Lung (tissue), 12 donors: ENCODE measurements around the gene ZSCAN2. TPM values are rescaled to one million over a fixed set of nuclear protein-coding genes. Genes with fewer than 3 reads are reported as not detected.
A peak's percentile ranks its signal among the peaks of the same experiment; 100 is the strongest.

Source experiments
- ATAC-seq: fragments of 200-7000 bp; cut with Tn5 transposase; one replicate; pipeline ENCODE4 v1.9.1; 2020; ENCODE audit warnings: moderate number of reproducible peaks; ENCODE audit not compliant: insufficient read depth, low FRiP score
- DNase-seq, 3 donors: peaks; one replicate each; pipeline ENCODE4 v3.0.0-alpha.2; 2013 to 2017
- H3K27ac ChIP-seq, 2 donors: one replicate each; pipeline ENCODE4 v1.5.1; 2013; ENCODE audit warnings: mild to moderate bottlenecking in 2 of 2, moderate library complexity in 2 of 2, control low read depth in 1 of 2, inconsistent platforms in 1 of 2, low read depth in 1 of 2, low read length in 1 of 2
- H3K27me3 ChIP-seq, 3 donors: one replicate each; pipeline ENCODE4 v1.5.1; 2013; ENCODE audit warnings: low read length in 2 of 3; ENCODE audit not compliant: control insufficient read depth in 3 of 3, insufficient read depth in 3 of 3
- H3K36me3 ChIP-seq, 4 donors: one replicate each; pipeline ENCODE4 v1.5.1; 2013; ENCODE audit warnings: low read length in 4 of 4, mild to moderate bottlenecking in 1 of 4, moderate library complexity in 1 of 4; ENCODE audit not compliant: control insufficient read depth in 4 of 4, insufficient read depth in 4 of 4
- H3K4me1 ChIP-seq, 5 donors: one replicate each; pipeline ENCODE4 v1.5.1; 2013; ENCODE audit warnings: low read length in 5 of 5, mild to moderate bottlenecking in 2 of 5, moderate library complexity in 1 of 5; ENCODE audit not compliant: control insufficient read depth in 5 of 5, insufficient read depth in 5 of 5
- H3K4me3 ChIP-seq: one replicate; pipeline ENCODE4 v1.5.1; 2013; ENCODE audit warnings: mild to moderate bottlenecking, control low read depth, moderate library complexity
- H3K9ac ChIP-seq, 2 donors: one replicate each; pipeline ENCODE4 v1.5.1; 2013; ENCODE audit warnings: low read length in 2 of 2, control low read depth in 1 of 2; ENCODE audit not compliant: insufficient read depth in 1 of 2
- H3K9me3 ChIP-seq, 4 donors: one replicate each; pipeline ENCODE4 v1.5.1; 2013; ENCODE audit warnings: low read length in 3 of 4, mild to moderate bottlenecking in 1 of 4, moderate library complexity in 1 of 4; ENCODE audit not compliant: control insufficient read depth in 4 of 4, insufficient read depth in 3 of 4
- WGBS, 2 donors: extraction: QIAGEN DNeasy Blood & Tissue Kit; methylation state at CpG; one replicate each; pipeline ENCODE4 v1.1.7; 2013; 5-methylcytosine and 5-hydroxymethylcytosine counted together
- polyA plus RNA-seq, 2 donors: library from polyadenylated mRNA; stranded (reverse); fragments of 200-250 nt; gene quantifications; one replicate each; pipeline ENCODE4 v1.2.1, GENCODE V29; 2013
- total RNA-seq, 2 donors: library from RNA; depleted of rRNA in 1 of 2; stranded (reverse); fragments of >200 nt in 1 of 2; gene quantifications; one replicate each; pipeline ENCODE4 v1.2.1, GENCODE V29; 2014 to 2021
- TF ChIP-seq, protein P1 (sequence below): IDR thresholded peaks from 2 replicates; pipeline ENCODE4 v1.5.1; 2012; ENCODE audit warnings: mild to moderate bottlenecking; ENCODE audit errors: control extremely low read depth, extremely low read depth
- donor health status: control.
- donor health status: control.
- donor health status: Bipolar disorder and iron deficiency.
- donor health status: healthy.
- donor health status: DM: yes; HTN: yes; CAD: no.

Gene ZSCAN2
- total and polyA plus RNA-seq, 4 donors = 2.5 to 12.8 (median 4.3) TPM

DNA sequence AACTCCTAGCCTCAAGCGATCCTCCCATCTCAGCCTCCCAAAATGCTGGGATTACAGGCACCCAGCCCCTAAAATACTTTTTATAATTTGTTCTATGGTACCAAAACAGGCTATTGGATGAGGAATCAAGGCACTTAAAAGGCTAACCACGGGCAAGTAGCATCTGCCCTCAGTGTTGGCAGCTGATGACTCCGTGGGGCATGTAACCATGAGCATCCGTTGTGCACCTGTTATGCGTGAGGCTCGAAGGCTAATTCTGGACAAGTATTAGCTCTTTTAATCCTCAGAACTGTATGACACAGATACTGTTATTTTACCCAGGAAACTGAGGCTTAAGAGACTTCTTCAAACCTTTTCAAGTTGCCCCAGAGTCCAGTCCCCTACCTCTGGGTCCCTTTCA is 43.0 kb downstream of the ZSCAN2 start:
- Histone ChIP-seq H3K36me3 (peaks cover 42 to 65% (median 54%) of the 10 kb centered on the region in 4 donors), H3K9me3 (peaks cover 0 to 3% (median 0%) of the 10 kb centered on the region in 4 donors), H3K27ac (no peak overlapping the region), H3K27me3 (no peaks in the 10 kb centered on the region), H3K4me3 (no peak overlapping the region), H3K9ac (no peak overlapping the region), H3K4me1 (peaks cover 0 to 5% (median 0%) of the 10 kb centered on the region in 5 donors)
- no peak for ATAC-seq
- TF ChIP-seq, protein P1, sequence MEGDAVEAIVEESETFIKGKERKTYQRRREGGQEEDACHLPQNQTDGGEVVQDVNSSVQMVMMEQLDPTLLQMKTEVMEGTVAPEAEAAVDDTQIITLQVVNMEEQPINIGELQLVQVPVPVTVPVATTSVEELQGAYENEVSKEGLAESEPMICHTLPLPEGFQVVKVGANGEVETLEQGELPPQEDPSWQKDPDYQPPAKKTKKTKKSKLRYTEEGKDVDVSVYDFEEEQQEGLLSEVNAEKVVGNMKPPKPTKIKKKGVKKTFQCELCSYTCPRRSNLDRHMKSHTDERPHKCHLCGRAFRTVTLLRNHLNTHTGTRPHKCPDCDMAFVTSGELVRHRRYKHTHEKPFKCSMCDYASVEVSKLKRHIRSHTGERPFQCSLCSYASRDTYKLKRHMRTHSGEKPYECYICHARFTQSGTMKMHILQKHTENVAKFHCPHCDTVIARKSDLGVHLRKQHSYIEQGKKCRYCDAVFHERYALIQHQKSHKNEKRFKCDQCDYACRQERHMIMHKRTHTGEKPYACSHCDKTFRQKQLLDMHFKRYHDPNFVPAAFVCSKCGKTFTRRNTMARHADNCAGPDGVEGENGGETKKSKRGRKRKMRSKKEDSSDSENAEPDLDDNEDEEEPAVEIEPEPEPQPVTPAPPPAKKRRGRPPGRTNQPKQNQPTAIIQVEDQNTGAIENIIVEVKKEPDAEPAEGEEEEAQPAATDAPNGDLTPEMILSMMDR = no peak
- DNase-seq = no peak
- 92 to 98% methylated on average over 6 of the region's 6 CpGs for WGBS, 2 donors

DNA sequence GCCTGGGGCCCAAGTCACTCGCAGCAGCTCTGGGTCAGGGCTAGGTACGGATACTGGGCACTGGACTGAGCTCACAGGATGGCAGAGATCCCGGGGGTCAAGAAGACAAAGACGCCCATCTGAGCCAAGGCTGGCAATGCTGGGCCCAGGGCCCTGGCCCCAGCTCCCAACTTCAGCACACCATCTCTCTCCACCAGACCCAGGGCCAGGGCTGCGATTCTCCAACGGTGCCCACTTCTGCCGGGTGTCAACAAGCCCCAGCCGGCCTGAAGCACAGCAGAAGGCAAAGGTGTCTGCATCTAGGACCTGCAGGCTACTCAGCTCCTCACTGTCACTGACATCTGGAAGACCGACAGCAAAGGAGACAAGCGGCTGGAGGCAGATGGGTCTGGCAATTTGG is 44.7 kb downstream of the ZSCAN2 start:
- no peak for DNase-seq
- WGBS, 2 donors = 95 to 97% methylated on average over 10 of the region's 10 CpGs
- ATAC-seq = no peak

DNA sequence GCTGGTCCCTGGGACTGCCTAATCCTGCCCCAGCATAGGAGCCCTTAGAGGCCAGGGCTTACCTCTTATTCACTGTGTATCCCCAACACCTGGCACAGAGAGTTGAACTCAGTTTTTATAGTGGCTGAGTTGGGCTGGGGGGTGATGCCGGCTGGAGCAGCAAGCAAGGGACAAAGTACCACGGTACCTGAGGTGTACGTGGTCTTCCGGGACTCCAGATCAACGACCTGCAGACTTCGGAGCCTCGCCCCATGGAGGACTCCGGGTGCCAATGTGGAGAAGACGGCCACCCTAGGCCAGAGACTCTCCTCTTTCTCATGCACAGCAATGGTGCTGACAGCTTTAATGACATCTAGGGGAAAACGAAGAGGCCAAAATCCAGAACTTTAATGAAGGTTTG is 45.2 kb downstream of the ZSCAN2 start:
- H3K27me3 ChIP-seq = no peaks in the 10 kb centered on the region
- TF ChIP-seq, protein P1 = no peak
- DNase-seq (no peak), ATAC-seq (no peak)
- H3K9ac ChIP-seq = no peak overlapping the region
- peaks cover 0 to 3% (median 0%) of the 10 kb centered on the region in 4 donors for H3K9me3 ChIP-seq
- H3K36me3 ChIP-seq = peaks cover 43 to 62% (median 51%) of the 10 kb centered on the region in 4 donors
- H3K4me3 ChIP-seq = no peak overlapping the region
- no peak overlapping the region for H3K27ac ChIP-seq
- WGBS, 2 donors = 95 to 96% methylated on average over 10 of the region's 10 CpGs
- H3K4me1 ChIP-seq = peaks cover 0 to 5% (median 0%) of the 10 kb centered on the region in 5 donors

More for the DNA sequence above, 44.7 kb downstream of the ZSCAN2 start:
- peaks cover 0 to 5% (median 0%) of the 10 kb centered on the region in 5 donors for H3K4me1 ChIP-seq
- no peak overlapping the region for H3K9ac ChIP-seq
- H3K27ac ChIP-seq = no peak overlapping the region
- no peaks in the 10 kb centered on the region for H3K27me3 ChIP-seq
- TF ChIP-seq, protein P1 = no peak
- no peak overlapping the region for H3K4me3 ChIP-seq
- peaks cover 0 to 3% (median 0%) of the 10 kb centered on the region in 4 donors for H3K9me3 ChIP-seq
- H3K36me3 ChIP-seq = peaks cover 43 to 61% (median 51%) of the 10 kb centered on the region in 4 donors

DNA sequence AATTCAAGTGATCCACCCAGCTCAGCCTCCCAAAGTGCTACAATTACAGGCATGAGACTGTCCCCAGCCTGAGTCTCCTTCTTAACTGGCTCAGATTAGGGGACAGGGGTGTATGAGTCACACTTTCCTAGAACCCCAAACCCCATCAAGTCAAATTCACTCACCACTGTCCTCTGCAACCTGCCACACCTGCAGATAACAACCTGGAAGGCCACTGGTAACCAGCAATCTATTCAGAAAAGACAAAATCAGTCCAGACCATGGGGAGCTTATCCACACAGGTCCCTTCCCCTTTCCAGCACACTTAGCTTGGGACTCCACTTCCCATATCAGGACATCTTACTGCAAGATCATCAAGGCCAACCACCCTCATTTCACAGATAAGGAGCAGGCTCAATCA is 46.9 kb downstream of the ZSCAN2 start:
- DNase-seq = no peak
- peaks cover 36 to 55% (median 50%) of the 10 kb centered on the region in 4 donors for H3K36me3 ChIP-seq
- ATAC-seq = no peak

More for the DNA sequence above, 46.9 kb downstream of the ZSCAN2 start:
- Histone ChIP-seq H3K4me3 (no peak overlapping the region), H3K9ac (no peak overlapping the region), H3K27ac (peak overlapping the region in 1 of 2 donors; percentile 18), H3K4me1 (peaks cover 0 to 5% (median 4%) of the 10 kb centered on the region in 5 donors), H3K9me3 (peaks cover 0 to 3% (median 0%) of the 10 kb centered on the region in 4 donors), H3K27me3 (no peaks in the 10 kb centered on the region)
- TF ChIP-seq, protein P1 = no peak
